Stimulated activated naive CD4-positive, alpha-beta T cell (primary cell): ENCODE measurements around the gene CDKL4.
"Not testable (repeated sequence)": the region's sequence is repeated elsewhere in the genome, so short reads cannot be mapped to it uniquely, and the experiment has no call there.

Experiments
- DNase-seq, 6 experiments: peaks; one replicate each; lab custom pipeline; 2025; lab: John Stamatoyannopoulos, UW

The CDKL4 gene

GRCh38 chr2:39141334-39142271 lies 102.2 kb downstream of the CDKL4 start:
- no peak for DNase-seq

- DNase-seq: not testable (repeated sequence)
Observed at GRCh38 chr2:39140948-39141333, 102.8 kb downstream of the CDKL4 start.

- no peak for DNase-seq
Observed at GRCh38 chr2:39140322-39140847, 103.4 kb downstream of the CDKL4 start.

DNA sequence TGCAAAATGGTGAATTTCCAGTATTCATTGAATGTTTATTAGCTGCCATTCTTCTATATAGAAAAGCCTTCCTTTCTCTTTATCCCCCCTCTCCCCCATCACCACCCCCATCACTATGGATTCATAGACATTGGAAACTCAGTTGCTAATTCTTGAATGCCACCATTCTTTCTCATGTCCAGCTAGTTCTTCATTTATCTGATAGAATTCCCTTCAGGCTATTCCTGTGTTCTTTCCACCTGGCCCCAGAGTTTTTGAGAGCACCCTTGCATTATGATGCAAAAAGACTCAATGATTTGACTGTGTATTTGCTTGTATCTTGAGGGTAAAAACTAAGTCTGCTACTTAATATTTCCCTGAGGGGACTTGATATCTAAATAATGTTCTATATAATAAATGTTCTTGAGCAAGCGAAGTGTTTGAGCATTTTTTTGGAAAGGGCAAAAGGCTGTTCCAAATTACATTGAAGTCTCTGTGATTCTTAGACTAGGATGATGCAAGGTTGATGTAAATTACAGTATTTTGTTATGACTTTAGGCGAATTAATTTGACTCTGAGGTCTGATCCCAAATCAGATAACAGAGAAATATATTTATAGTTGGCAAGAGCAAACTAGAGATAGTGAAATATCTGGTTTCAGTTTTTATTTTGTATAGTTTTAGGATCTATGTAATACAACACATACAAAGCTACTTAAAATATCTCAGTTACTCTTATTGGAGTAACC lies 104.1 kb downstream of the CDKL4 start:
- no peak for DNase-seq

GRCh38 chr2:39138837-39139211 lies 104.9 kb downstream of the CDKL4 start:
- no peak for DNase-seq

GRCh38 chr2:39138187-39138836 lies 105.5 kb downstream of the CDKL4 start:
- not testable (repeated sequence) for DNase-seq

- peak in 2 of 6 experiments; percentile 21 to 24 for DNase-seq
Observed at GRCh38 chr2:39136799-39137198, 107.0 kb downstream of the CDKL4 start.

GRCh38 chr2:39135690-39136259 lies 108.0 kb downstream of the CDKL4 start:
- DNase-seq: peak in 2 of 6 experiments; percentile 4 to 19

DNA sequence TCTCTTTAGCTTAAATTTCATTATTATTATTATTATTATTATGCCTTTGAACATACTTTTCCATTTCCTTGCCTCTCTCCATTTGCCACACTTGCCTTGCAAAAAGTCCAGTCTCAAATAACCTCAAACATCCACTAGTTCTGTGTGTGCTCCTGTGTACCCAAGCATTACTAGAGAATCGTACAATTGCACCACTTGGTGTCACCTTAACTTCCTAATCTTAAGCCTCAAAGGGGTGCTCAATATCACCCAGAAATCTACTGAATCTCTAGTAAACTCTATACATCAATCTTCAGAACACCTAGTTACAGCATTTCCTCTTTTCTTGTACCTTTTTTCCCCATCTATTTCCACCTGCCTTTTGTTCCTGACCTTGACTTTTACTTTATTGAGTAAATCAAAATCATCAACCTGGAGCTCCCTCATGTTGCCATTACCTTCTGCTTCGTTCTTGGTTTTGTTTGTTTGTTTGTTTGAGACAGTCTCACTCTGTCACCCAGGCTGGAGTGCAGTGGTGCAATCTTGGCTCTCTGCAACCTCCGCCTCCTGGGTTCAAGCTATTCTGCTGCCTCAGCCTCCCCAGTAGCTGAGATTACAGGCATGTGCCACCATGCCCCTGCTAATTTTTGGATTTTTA lies 110.4 kb downstream of the CDKL4 start:
- DNase-seq: no peak

- peak in 4 of 6 experiments; percentile 41 to 78 (median 74) for DNase-seq
Observed at GRCh38 chr2:39128919-39129391, 114.8 kb downstream of the CDKL4 start.

DNA sequence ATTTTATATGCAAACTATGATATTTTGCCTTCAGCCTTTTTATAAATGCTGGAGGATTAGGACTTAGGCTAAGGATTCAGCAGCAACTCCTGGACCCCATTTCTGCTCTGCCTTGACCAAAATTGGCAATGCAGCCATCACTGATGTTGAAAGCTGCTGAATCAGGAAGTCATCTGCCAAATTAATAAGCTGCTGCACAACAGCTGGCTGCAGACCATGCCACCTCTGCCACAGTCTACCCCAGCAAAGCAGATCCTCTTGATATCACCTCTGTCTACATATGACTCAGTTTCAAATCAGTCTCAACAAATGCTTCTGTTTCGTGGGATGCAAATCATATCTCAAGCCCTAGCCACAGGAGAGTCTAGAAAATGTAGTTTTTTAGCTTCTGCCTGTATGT lies 115.8 kb downstream of the CDKL4 start:
- DNase-seq: no peak
